Loucy (cell line): ENCODE measurements around the gene TMEFF1.

ENCODE experiments used
- CTCF ChIP-seq: fragments of 200-600 bp; sonication (generic); conservative IDR thresholded peaks from 2 replicates; pipeline ENCODE4 v1.5.1; 2014; ENCODE audit warnings: mild to moderate bottlenecking, antibody characterized with exemption, low read length
- EZH2phosphoT487 ChIP-seq: fragments of 200-600 bp; IDR thresholded peaks from 2 replicates; pipeline ENCODE4 v1.6.1; 2018; ENCODE audit warnings: antibody characterized with exemption, mild to moderate bottlenecking, moderate library complexity, borderline replicate concordance

DNA sequence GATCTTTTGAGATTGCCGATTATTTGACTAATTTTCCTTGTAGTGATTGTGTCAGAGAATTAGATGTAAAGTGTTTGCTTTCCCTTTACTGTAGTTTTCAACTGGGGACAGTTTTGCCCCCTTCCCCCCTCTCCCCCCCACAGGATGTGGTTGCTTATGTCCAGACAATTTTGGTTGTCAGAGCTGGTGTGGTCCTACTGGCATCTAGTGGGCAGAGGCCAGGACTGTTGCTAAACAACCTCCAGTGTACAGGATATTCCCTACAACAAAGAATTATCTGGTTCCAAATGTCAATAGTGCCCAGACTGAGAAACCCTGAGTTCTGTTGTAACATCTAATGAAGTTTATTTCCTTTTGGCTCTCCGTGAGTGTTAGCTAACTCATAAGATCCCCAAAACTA, 20.0 kb downstream of the TMEFF1 start:
- TF ChIP-seq CTCF (peak; percentile 40), EZH2phosphoT487 (no peak)
